H1 (cell line): ENCODE data around the gene SDF2L1. TPM values are rescaled to one million over a fixed set of nuclear protein-coding genes. Genes with fewer than 3 reads are reported as not detected.

Source experiments
- CTCF ChIA-PET: fragments of 300-600 bp; sonication (Branson Sonifier 250); formaldehyde crosslinking; loops from one replicate; lab custom pipeline; 2021; ENCODE audit not compliant: partially characterized antibody; lab: Charles Lee
- POLR2A ChIA-PET: fragments of 300-600 bp; sonication (Branson Sonifier 250); formaldehyde crosslinking; loops from one replicate; lab custom pipeline; 2021; ENCODE audit warnings: inconsistent platforms; ENCODE audit not compliant: partially characterized antibody; lab: Charles Lee
- DNase-seq, 2 experiments: peaks; one replicate each; pipeline versions ENCODE4 v3.0.0 to v3.0.0-alpha.2; 2010 to 2022; ENCODE audit warnings: low spot score in 2 of 2, low read depth in 1 of 2, mixed read lengths in 1 of 2
- FAIRE-seq: peaks from 2 replicates; lab custom pipeline; 2011; peaks lifted over from hg19 to GRCh38; lab: Jason Lieb, UNC
- H2AFZ ChIP-seq: 2 replicates; pipeline ENCODE4 v1.8.1; 2012; ENCODE audit warnings: low read length, inconsistent platforms
- H2AK5ac ChIP-seq: 2 replicates; pipeline ENCODE4 v1.6.1; 2013; ENCODE audit warnings: low read depth, low read length
- H2BK120ac ChIP-seq: replicated peaks from 2 replicates; pipeline ENCODE3; 2013; ENCODE audit warnings: low read depth, low read length, inconsistent platforms
- H2BK12ac ChIP-seq: 2 replicates; pipeline ENCODE4 v1.6.1; 2013; ENCODE audit warnings: low read depth, low read length
- H2BK15ac ChIP-seq: 2 replicates; pipeline ENCODE4 v1.6.1; 2013; ENCODE audit warnings: low read length
- H2BK20ac ChIP-seq: 2 replicates; pipeline ENCODE4 v1.6.1; 2013; ENCODE audit warnings: low read length
- H2BK5ac ChIP-seq: 2 replicates; pipeline ENCODE4 v1.6.1; 2013; ENCODE audit warnings: low read depth, low read length
- H3K14ac ChIP-seq: 2 replicates; pipeline ENCODE4 v1.6.1; 2013; ENCODE audit warnings: inconsistent platforms; ENCODE audit not compliant: insufficient read length
- H3K18ac ChIP-seq: 2 replicates; pipeline ENCODE4 v1.6.1; 2013; ENCODE audit warnings: low read length; ENCODE audit errors: extremely low read depth
- H3K23ac ChIP-seq: 2 replicates; pipeline ENCODE4 v1.6.1; 2013; ENCODE audit warnings: inconsistent platforms; ENCODE audit not compliant: insufficient read length
- H3K23me2 ChIP-seq: 2 replicates; pipeline ENCODE4 v1.6.1; 2013; ENCODE audit warnings: low read depth, low read length
- H3K27ac ChIP-seq: 2 replicates; pipeline ENCODE4 v1.6.1; 2011; ENCODE audit warnings: low read depth, low read length, inconsistent platforms
- H3K27me3 ChIP-seq, 4 experiments: replicated peaks in 1 of 4; 1 replicate in 1 of 4; 2 replicates in 3 of 4; pipeline versions ENCODE4 v1.6.1 to v1.8.1; 2011 to 2013; ENCODE audit warnings: low read length in 3 of 4, mild to moderate bottlenecking in 3 of 4, inconsistent platforms in 2 of 4, mixed read lengths in 2 of 4, moderate library complexity in 1 of 4; ENCODE audit not compliant: control insufficient read depth in 3 of 4, insufficient read depth in 3 of 4; ENCODE audit errors: extremely low read depth in 1 of 4
- H3K36me3 ChIP-seq, 4 experiments: 2 replicates each; pipeline versions ENCODE4 v1.6.1 to v1.8.1; 2011 to 2013; ENCODE audit warnings: mild to moderate bottlenecking in 4 of 4, low read length in 3 of 4, moderate library complexity in 2 of 4, control low read depth in 1 of 4, inconsistent platforms in 1 of 4; ENCODE audit not compliant: insufficient read depth in 4 of 4, control insufficient read depth in 2 of 4
- H3K4ac ChIP-seq: replicated peaks from 2 replicates; pipeline ENCODE3; 2013; ENCODE audit warnings: low read length, low read depth, mixed read lengths, inconsistent platforms; ENCODE audit not compliant: insufficient read length
- H3K4me1 ChIP-seq, 4 experiments: replicated peaks in 1 of 4; 1 replicate in 1 of 4; 2 replicates in 3 of 4; pipeline versions ENCODE4 v1.6.1 to v1.8.1; 2011 to 2013; ENCODE audit warnings: low read length in 3 of 4, inconsistent platforms in 2 of 4, mixed read lengths in 1 of 4; ENCODE audit not compliant: insufficient read depth in 4 of 4, control insufficient read depth in 3 of 4
- H3K4me2 ChIP-seq, 2 experiments: 2 replicates each; pipeline versions ENCODE4 v1.6.1 to v1.8.1; 2011 to 2013; ENCODE audit warnings: low read depth in 2 of 2, low read length in 2 of 2, control low read depth in 1 of 2, inconsistent platforms in 1 of 2, mild to moderate bottlenecking in 1 of 2; ENCODE audit not compliant: insufficient read depth in 1 of 2
- H3K4me3 ChIP-seq, 4 experiments: fragments of 200-600, 300-600 bp in 1 of 4; sonication (generic), shearing (Covaris generic), sonication (Bioruptor Twin) in 1 of 4; 2 replicates each; pipeline versions ENCODE4 v1.5.1 to v1.8.1; 2011 to 2016; ENCODE audit warnings: low read length in 4 of 4, low read depth in 3 of 4, control low read depth in 2 of 4, inconsistent platforms in 2 of 4, mild to moderate bottlenecking in 2 of 4, mixed read lengths in 1 of 4, moderate library complexity in 1 of 4; ENCODE audit not compliant: insufficient read depth in 2 of 4; ENCODE audit errors: extremely low read depth in 1 of 4
- H3K56ac ChIP-seq: replicated peaks from 2 replicates; pipeline ENCODE3; 2013; ENCODE audit warnings: low read depth, mild to moderate bottlenecking, mixed read lengths, low read length, inconsistent platforms; ENCODE audit not compliant: insufficient read length
- H3K79me1 ChIP-seq: 2 replicates; pipeline ENCODE4 v1.6.1; 2013; ENCODE audit warnings: low read depth, low read length, control low read depth
- H3K79me2 ChIP-seq, 2 experiments: 2 replicates each; pipeline versions ENCODE4 v1.6.1 to v1.8.1; 2012 to 2013; ENCODE audit warnings: low read length in 2 of 2, mild to moderate bottlenecking in 2 of 2, inconsistent platforms in 1 of 2; ENCODE audit not compliant: insufficient read depth in 2 of 2, control insufficient read depth in 1 of 2
- H3K9ac ChIP-seq, 4 experiments: replicated peaks in 1 of 4; 1 replicate in 1 of 4; 2 replicates in 3 of 4; pipeline versions ENCODE4 v1.6.1 to v1.8.1; 2011 to 2013; ENCODE audit warnings: low read depth in 3 of 4, low read length in 3 of 4, control low read depth in 2 of 4, mild to moderate bottlenecking in 2 of 4, moderate library complexity in 2 of 4, inconsistent platforms in 1 of 4; ENCODE audit errors: extremely low read depth in 1 of 4
- H3K9me3 ChIP-seq, 2 experiments: 2 replicates each; pipeline versions ENCODE4 v1.6.1 to v1.8.1; 2012 to 2013; ENCODE audit warnings: mild to moderate bottlenecking in 2 of 2, moderate library complexity in 2 of 2, control low read depth in 1 of 2, inconsistent platforms in 1 of 2, low read depth in 1 of 2, low read length in 1 of 2, mixed read lengths in 1 of 2; ENCODE audit not compliant: insufficient read depth in 2 of 2
- H4K20me1 ChIP-seq, 2 experiments: replicated peaks in 1 of 2; 2 replicates each; pipeline versions ENCODE3 to v1.8.1; 2011 to 2013; ENCODE audit warnings: inconsistent platforms in 2 of 2, low read length in 2 of 2, mild to moderate bottlenecking in 1 of 2; ENCODE audit not compliant: insufficient read depth in 2 of 2, control insufficient read depth in 1 of 2
- H4K5ac ChIP-seq: 2 replicates; pipeline ENCODE4 v1.6.1; 2013; ENCODE audit warnings: low read length, low read depth, mixed read lengths, inconsistent platforms; ENCODE audit not compliant: insufficient read length
- H4K8ac ChIP-seq: 2 replicates; pipeline ENCODE4 v1.8.0; 2013; ENCODE audit warnings: mild to moderate bottlenecking, moderate library complexity, low read length, inconsistent platforms; ENCODE audit not compliant: insufficient read depth; ENCODE audit errors: extremely low read depth
- H4K91ac ChIP-seq: replicated peaks from 2 replicates; pipeline ENCODE3; 2013; ENCODE audit warnings: low read length, mixed read lengths, inconsistent platforms; ENCODE audit not compliant: insufficient read length
- CHD2 ChIP-seq: IDR thresholded peaks from 2 replicates; pipeline ENCODE4 v1.6.1; 2012; ENCODE audit warnings: low read length, improper control_type of control experiment
- CREB1 ChIP-seq: IDR thresholded peaks from 2 replicates; pipeline ENCODE4 v1.6.1; 2012; ENCODE audit warnings: inconsistent platforms
- CTBP2 ChIP-seq: IDR thresholded peaks from 2 replicates; pipeline ENCODE4 v1.7.0; 2011; ENCODE audit warnings: borderline replicate concordance, mild to moderate bottlenecking, moderate library complexity, mixed read lengths, low read length; ENCODE audit not compliant: insufficient read depth, insufficient read length
- FOSL1 ChIP-seq: IDR thresholded peaks from 2 replicates; pipeline ENCODE4 v1.6.1; 2011; ENCODE audit warnings: mild to moderate bottlenecking, low read depth, low read length, moderate library complexity; ENCODE audit not compliant: insufficient read depth
- KDM4A ChIP-seq: IDR thresholded peaks from one replicate; pipeline ENCODE4 v1.7.1; 2012; ENCODE audit warnings: low read depth, mild to moderate bottlenecking, moderate library complexity, low read length, inconsistent platforms; ENCODE audit not compliant: severe bottlenecking
- POU5F1 ChIP-seq: IDR thresholded peaks from 2 replicates; pipeline ENCODE4 v1.6.1; 2011; ENCODE audit warnings: low read depth, mild to moderate bottlenecking, low read length, moderate library complexity
- SIN3A ChIP-seq, 2 experiments: IDR thresholded peaks in 1 of 2; conservative IDR thresholded peaks in 1 of 2; 2 replicates each; pipeline ENCODE4 v1.6.1; 2011 to 2012; ENCODE audit warnings: low read length in 2 of 2, improper control_type of control experiment in 1 of 2, low read depth in 1 of 2, mild to moderate bottlenecking in 1 of 2
- TAF1 ChIP-seq: IDR thresholded peaks from 2 replicates; pipeline ENCODE4 v1.6.1; 2011; ENCODE audit warnings: mild to moderate bottlenecking, low read depth, low read length
- TBP ChIP-seq: IDR thresholded peaks from 2 replicates; pipeline ENCODE4 v1.6.1; 2011; ENCODE audit warnings: low read depth, low read length, improper control_type of control experiment
- TCF12 ChIP-seq: IDR thresholded peaks from 2 replicates; pipeline ENCODE4 v1.6.1; 2011; ENCODE audit warnings: low read depth, mild to moderate bottlenecking, low read length
- WGBS, 2 experiments: shearing (Covaris generic) in 1 of 2; methylation state at CpG; one replicate each; pipeline versions ENCODE4 v1.1.6 to v1.1.7; 2013 to 2015; ENCODE audit warnings: low lambda C conversion rate in 2 of 2, mixed read lengths in 2 of 2, inconsistent platforms in 1 of 2, low coverage in 1 of 2, missing lambda C conversion rate in 1 of 2; ENCODE audit not compliant: insufficient replicate concordance in 2 of 2, insufficient coverage in 1 of 2, insufficient read length in 1 of 2; ENCODE audit errors: extremely low coverage in 1 of 2, missing lambda C conversion rate in 1 of 2; 5-methylcytosine and 5-hydroxymethylcytosine counted together
- polyA plus RNA-seq, 7 experiments: library from polyadenylated mRNA; depleted of rRNA in 3 of 7; stranded (reverse) in 5 of 7; unstranded in 2 of 7; fragments of >200 nt in 5 of 7; fragments of 200-250 nt in 2 of 7; gene quantifications; 1 replicate in 5 of 7; 2 replicates in 1 of 7; 4 replicates in 1 of 7; pipeline versions ENCODE4 v1.2.1 to v1.2.3, GENCODE V29; 2011 to 2013; ENCODE audit warnings: missing spikeins in 2 of 7, mixed read lengths in 2 of 7
- total RNA-seq: library from RNA; stranded (reverse); fragmentation: NEBNext Ultra II Directional; extraction: Animal tissue kit (Norgen Biotek cat#: 25700); gene quantifications from 2 replicates; pipeline ENCODE4 v1.2.1, GENCODE V29; 2021

The SDF2L1 gene
- total and polyA plus RNA-seq, 2 of the 8 experiments (the other 6 are each of a cell fraction or from before 2014, with no cell fraction given) = 51.1 to 59.6 TPM

DNA sequence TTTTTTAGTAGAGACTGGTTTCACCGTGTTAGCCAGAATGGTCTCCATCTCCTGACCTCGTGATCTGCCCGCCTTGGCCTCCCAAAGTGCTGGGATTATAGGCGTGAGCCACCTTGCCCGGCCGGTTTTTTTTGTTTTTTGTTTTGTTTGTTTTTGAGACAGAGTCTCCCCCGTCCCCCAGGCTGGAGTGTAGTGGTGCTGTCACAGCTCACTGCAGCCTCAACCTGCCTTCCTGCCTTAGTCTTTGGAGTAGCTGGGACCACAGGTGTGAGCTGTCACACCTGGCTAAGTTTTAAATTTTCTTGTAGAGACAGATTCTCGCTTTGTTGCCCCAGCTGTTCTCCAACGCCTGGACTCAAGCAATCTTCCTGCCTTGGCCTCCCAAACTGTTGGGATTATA lies 26.9 kb downstream of the SDF2L1 start:
- Histone ChIP-seq H4K5ac (no peak overlapping the region), H3K27ac (no peak overlapping the region), H3K18ac (no peak overlapping the region), H3K4me2 (no peak overlapping the region), H3K27me3 (no peaks in the 10 kb centered on the region), H3K4ac (no peak overlapping the region), H3K79me1 (no peaks in the 10 kb centered on the region), H3K23me2 (no peaks in the 10 kb centered on the region), H3K14ac (no peak overlapping the region), H3K36me3 (peaks cover 9 to 13% (median 12%) of the 10 kb centered on the region in 4 experiments; a peak in 5 of 8 replicates), H2BK20ac (no peak overlapping the region), H3K9ac (no peak overlapping the region), H2BK15ac (no peak overlapping the region), H3K4me3 (no peak overlapping the region), H2AFZ (no peak overlapping the region), H4K8ac (no peak overlapping the region), H4K20me1 (no peaks in the 10 kb centered on the region), H2BK5ac (no peak overlapping the region), H3K56ac (no peak overlapping the region), H3K9me3 (no peaks in the 10 kb centered on the region), H2BK12ac (no peak overlapping the region), H4K91ac (no peak overlapping the region), H2BK120ac (no peak overlapping the region), H3K79me2 (peaks cover 0 to 3% of the 10 kb centered on the region in 2 experiments; a peak in 1 of 4 replicates), H3K23ac (no peak overlapping the region), H3K4me1 (peaks cover 0 to 3% (median 0%) of the 10 kb centered on the region in 4 experiments; a peak in 1 of 7 replicates), H2AK5ac (no peak overlapping the region)
- POLR2A ChIA-PET = no interaction called here
- DNase-seq (no peak), FAIRE-seq (no peak)
- WGBS, 2 experiments = 92% methylated on average over 6 of the region's 9 CpGs; no CpG with 5 or more reads in 1 of the 2 experiments
- CTCF ChIA-PET = interaction anchor here (1.0 to 1.1 kb wide), 2 partner anchors 11 to 56 kb away, joined by 3 read pairs; no protein-coding TSS in a partner anchor
- TF ChIP-seq TBP = no peak
- no peak for TF ChIP-seq KDM4A
- TF ChIP-seq CHD2 = no peak
- no peak for TF ChIP-seq SIN3A (conservative IDR thresholded peaks at IDR 0.05 in 1 of 2, IDR thresholded peaks at IDR 0.05 in 1 of 2; ENCODE audit: low read depth in 1 of 2, low read length in 2 of 2)
- no peak for TF ChIP-seq POU5F1
- no peak for TF ChIP-seq FOSL1
- no peak for TF ChIP-seq CREB1
- TF ChIP-seq TCF12 = no peak
- no peak for TF ChIP-seq TAF1
- TF ChIP-seq CTBP2 = no peak
